ENCODE measurements around the gene MRGPRD. TPM values are rescaled to one million over a fixed set of nuclear protein-coding genes. Genes with fewer than 3 reads are reported as not detected.

Gene MRGPRD
- total and polyA plus RNA-seq, 2 experiments from 2014 or later = not detected

GRCh38 chr11:68942751-68943271, 38.0 kb downstream of the MRGPRD start:
- H4K20me1 ChIP-seq (replicated peaks; ENCODE audit: insufficient read depth) = no peaks in the 10 kb centered on the region
- no peaks in the 10 kb centered on the region for H3K9me2 ChIP-seq (ENCODE audit: insufficient read depth)
- no peak overlapping the region for H3K27ac ChIP-seq (ENCODE audit: low read depth)
- no peak overlapping the region for H3K4me3 ChIP-seq
- Mint-ChIP-seq H3K4me3 (no peak overlapping the region), H3K27me3 (ENCODE audit: insufficient read depth, low read depth, poor library complexity) (peaks cover 7% of the 10 kb centered on the region), H3K4me1 (peaks cover 12% of the 10 kb centered on the region; the same call in 2 of the 3 replicates), H3K27ac (no peak overlapping the region), H3K36me3 (ENCODE audit: low read depth) (peaks cover 4% of the 10 kb centered on the region; the same call in 1 of the 3 replicates), H3K9me3 (no peaks in the 10 kb centered on the region)
- no peaks in the 10 kb centered on the region for H3K27me3 ChIP-seq (ENCODE audit: insufficient read depth)
- H3K79me2 ChIP-seq (replicated peaks; ENCODE audit: insufficient read depth) = no peaks in the 10 kb centered on the region
- H3K4me2 ChIP-seq = no peak overlapping the region
- H3F3A ChIP-seq (replicated peaks; ENCODE audit: low read depth) = no peaks in the 10 kb centered on the region
- TF ChIP-seq JUNB (IDR thresholded peaks at IDR 0.05; ENCODE audit: unreplicated experiment) (no peak), REST (IDR thresholded peaks at IDR 0.05; ENCODE audit: unreplicated experiment) (no peak), STAT1 (IDR thresholded peaks at IDR 0.05; ENCODE audit: unreplicated experiment) (no peak), ZNF331 (CRISPR knock-in tag; IDR thresholded peaks at IDR 0.05; ENCODE audit: low read depth) (no peak), NANOG (IDR thresholded peaks at IDR 0.05; ENCODE audit: borderline replicate concordance) (no peak), ETS1 (IDR thresholded peaks at IDR 0.05) (no peak), EZH2 (IDR thresholded peaks at IDR 0.05; ENCODE audit: low read depth, unreplicated experiment) (no peak), EZH2phosphoT487 (IDR thresholded peaks at IDR 0.05; ENCODE audit: unreplicated experiment) (no peak)
- no peaks in the 10 kb centered on the region for H3K36me3 ChIP-seq (ENCODE audit: insufficient read depth)
- no peak overlapping the region for H2AFZ ChIP-seq
- H3K4me1 ChIP-seq (ENCODE audit: insufficient read depth) = no peaks in the 10 kb centered on the region; the same call in 1 of the 2 replicates
- DNase-seq (ENCODE audit: low spot score) (no peak), ATAC-seq (peak; percentile 49)

DNA sequence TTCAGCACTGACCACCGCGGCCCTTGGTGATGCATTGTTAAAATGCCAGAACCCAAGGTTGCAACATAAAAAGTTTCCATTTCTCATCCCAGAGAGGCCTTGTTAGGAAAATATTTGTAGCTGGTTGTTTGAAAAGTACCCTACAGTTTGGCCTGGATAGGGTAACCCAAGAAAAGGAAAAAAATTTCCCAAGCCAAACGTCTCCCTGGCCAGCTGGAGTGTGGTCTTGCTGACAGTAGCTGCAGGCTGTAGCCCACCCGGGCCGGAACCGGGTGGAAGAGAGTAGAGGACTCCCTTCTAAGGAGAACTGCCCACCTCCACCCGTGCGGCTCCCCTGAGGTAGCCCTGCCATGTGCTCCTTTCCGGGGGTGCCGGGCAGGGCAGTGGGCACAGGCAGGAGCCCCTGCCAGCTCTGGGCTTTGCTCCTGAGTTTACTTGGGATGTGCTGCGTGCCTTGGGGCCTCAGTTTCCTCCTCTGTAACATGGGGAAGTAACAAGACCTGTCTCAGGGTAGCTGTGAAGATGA, 38.6 kb downstream of the MRGPRD start:
- TF ChIP-seq EZH2phosphoT487 (IDR thresholded peaks at IDR 0.05; ENCODE audit: unreplicated experiment) = no peak
- TF ChIP-seq POLR2AphosphoS5 (IDR thresholded peaks at IDR 0.05; ENCODE audit: low read depth) = no peak
- TF ChIP-seq JUNB (IDR thresholded peaks at IDR 0.05; ENCODE audit: unreplicated experiment) = no peak
- TF ChIP-seq NANOG (IDR thresholded peaks at IDR 0.05; ENCODE audit: borderline replicate concordance) = no peak
- no peak for TF ChIP-seq ETS1 (IDR thresholded peaks at IDR 0.05)
- TF ChIP-seq, protein P1, sequence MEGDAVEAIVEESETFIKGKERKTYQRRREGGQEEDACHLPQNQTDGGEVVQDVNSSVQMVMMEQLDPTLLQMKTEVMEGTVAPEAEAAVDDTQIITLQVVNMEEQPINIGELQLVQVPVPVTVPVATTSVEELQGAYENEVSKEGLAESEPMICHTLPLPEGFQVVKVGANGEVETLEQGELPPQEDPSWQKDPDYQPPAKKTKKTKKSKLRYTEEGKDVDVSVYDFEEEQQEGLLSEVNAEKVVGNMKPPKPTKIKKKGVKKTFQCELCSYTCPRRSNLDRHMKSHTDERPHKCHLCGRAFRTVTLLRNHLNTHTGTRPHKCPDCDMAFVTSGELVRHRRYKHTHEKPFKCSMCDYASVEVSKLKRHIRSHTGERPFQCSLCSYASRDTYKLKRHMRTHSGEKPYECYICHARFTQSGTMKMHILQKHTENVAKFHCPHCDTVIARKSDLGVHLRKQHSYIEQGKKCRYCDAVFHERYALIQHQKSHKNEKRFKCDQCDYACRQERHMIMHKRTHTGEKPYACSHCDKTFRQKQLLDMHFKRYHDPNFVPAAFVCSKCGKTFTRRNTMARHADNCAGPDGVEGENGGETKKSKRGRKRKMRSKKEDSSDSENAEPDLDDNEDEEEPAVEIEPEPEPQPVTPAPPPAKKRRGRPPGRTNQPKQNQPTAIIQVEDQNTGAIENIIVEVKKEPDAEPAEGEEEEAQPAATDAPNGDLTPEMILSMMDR (conservative IDR thresholded peaks at IDR 0.05; ENCODE audit: low read depth in 2 of 2) = no peak
- TF ChIP-seq REST (IDR thresholded peaks at IDR 0.05; ENCODE audit: unreplicated experiment) = no peak
- no peak for TF ChIP-seq EZH2 (IDR thresholded peaks at IDR 0.05; ENCODE audit: low read depth, unreplicated experiment)
- Mint-ChIP-seq H3K4me3 (no peak overlapping the region), H3K36me3 (ENCODE audit: low read depth) (peaks cover 4% of the 10 kb centered on the region; the same call in 1 of the 3 replicates), H3K27me3 (ENCODE audit: insufficient read depth, low read depth, poor library complexity) (peaks cover 7% of the 10 kb centered on the region), H3K27ac (0 out of 2 replicates have a peak overlapping the region, but pooled peaks have one; percentile 56), H3K9me3 (no peaks in the 10 kb centered on the region), H3K4me1 (peaks cover 12% of the 10 kb centered on the region; the same call in 2 of the 3 replicates)
- no peak for ATAC-seq
- Histone ChIP-seq H3K36me3 (ENCODE audit: insufficient read depth) (no peaks in the 10 kb centered on the region), H3F3A (replicated peaks; ENCODE audit: low read depth) (no peaks in the 10 kb centered on the region), H3K27me3 (ENCODE audit: insufficient read depth) (no peaks in the 10 kb centered on the region), H3K4me3 (no peak overlapping the region), H3K27ac (ENCODE audit: low read depth) (no peak overlapping the region), H3K9me2 (ENCODE audit: insufficient read depth) (no peaks in the 10 kb centered on the region), H3K4me1 (ENCODE audit: insufficient read depth) (no peaks in the 10 kb centered on the region), H4K20me1 (replicated peaks; ENCODE audit: insufficient read depth) (no peaks in the 10 kb centered on the region), H3K4me2 (no peak overlapping the region), H3K79me2 (replicated peaks; ENCODE audit: insufficient read depth) (no peaks in the 10 kb centered on the region), H2AFZ (no peak overlapping the region)
- no peak for DNase-seq (ENCODE audit: low spot score)

Data from GM23338 (cell line).